Measurements from ENCODE around the gene C6orf62.

Gene C6orf62

GRCh38 chr6:24658573-24659560 lies 60.1 kb downstream of the C6orf62 start:
- H3K4me1 ChIP-seq (ENCODE audit: control insufficient read depth, insufficient read depth, low read length), result no peaks in the 10 kb centered on the region
- TF ChIP-seq TCF7L2 (IDR thresholded peaks at IDR 0.05; ENCODE audit: borderline replicate concordance, low read depth, low read length) (no peak), KLF10 (tag by site-specific recombination; IDR thresholded peaks at IDR 0.05) (peak; percentile 35; the same call in 1 of the 2 replicates)
- POLR2A ChIA-PET, result no interaction called here
- H3K9me3 ChIP-seq (ENCODE audit: control insufficient read depth, insufficient read depth, low read depth, low read length), result no peaks in the 10 kb centered on the region
- peaks cover 27 to 41% of the 10 kb centered on the region in 2 experiments for H3K36me3 ChIP-seq (ENCODE audit: control insufficient read depth in 2 of 2, insufficient read depth in 1 of 2, low read length in 2 of 2)
- H3K4me3 ChIP-seq (ENCODE audit: low read depth, low read length), result no peak overlapping the region
- CTCF ChIA-PET, result interaction anchor here (0.6 to 0.7 kb wide), 3 partner anchors 78 to 620 kb away, joined by 3 to 4 read pairs (median 3); no protein-coding TSS in a partner anchor
- H3K27ac ChIP-seq (ENCODE audit: extremely low read depth, low read depth, low read length), result no peak overlapping the region

- Histone ChIP-seq H3K4me3 (ENCODE audit: low read depth, low read length) (no peak overlapping the region), H3K36me3 (ENCODE audit: control insufficient read depth in 2 of 2, insufficient read depth in 1 of 2, low read length in 2 of 2) (peaks cover 47 to 54% of the 10 kb centered on the region in 2 experiments), H3K9me3 (ENCODE audit: control insufficient read depth, insufficient read depth, low read depth, low read length) (no peaks in the 10 kb centered on the region), H3K4me1 (ENCODE audit: control insufficient read depth, insufficient read depth, low read length) (no peaks in the 10 kb centered on the region), H3K27ac (ENCODE audit: extremely low read depth, low read depth, low read length) (no peak overlapping the region)
- POLR2A ChIA-PET, result no interaction called here
- TF ChIP-seq ZNF114 (tag by site-specific recombination; IDR thresholded peaks at IDR 0.05), result no peak
- no peak for TF ChIP-seq ZXDB (tag by site-specific recombination; IDR thresholded peaks at IDR 0.05)
- no peak for TF ChIP-seq ZNF530 (tag by site-specific recombination; IDR thresholded peaks at IDR 0.05; ENCODE audit: low read depth)
- CTCF ChIA-PET, result interaction anchor here (0.6 to 1.3 kb wide), 6 partner anchors 30 to 520 kb away, joined by 3 to 4 read pairs (median 3); no protein-coding TSS in a partner anchor
Measured at GRCh38 chr6:24655215-24655614, 63.7 kb downstream of the C6orf62 start.

All from HEK293 (cell line).